Panc1 (cell line): Measurements from ENCODE around the gene CNPPD1. TPM values are rescaled to one million over a fixed set of nuclear protein-coding genes. Genes with fewer than 3 reads are reported as not detected.

Experiments
- ATAC-seq: fragments of 200-7000 bp; cut with Tn5 transposase; 2 replicates; pipeline ENCODE4 v1.9.1; 2020; ENCODE audit warnings: mild to moderate bottlenecking, moderate library complexity
- BruUV-seq: library from RNA; stranded (reverse); fragments of 400-500 nt; replicated peaks from 2 replicates; lab custom pipeline; 2021; lab: Mats Ljungman, UMichigan
- CTCF ChIA-PET: fragments of 300-600 bp; sonication (Branson Sonifier 250); formaldehyde crosslinking; loops from one replicate; lab custom pipeline; 2022; ENCODE audit warnings: antibody characterized with exemption; lab: Charles Lee
- POLR2A ChIA-PET: fragments of 300-600 bp; sonication (Branson Sonifier 250); formaldehyde crosslinking; loops from one replicate; lab custom pipeline; 2022; ENCODE audit warnings: antibody characterized with exemption; lab: Charles Lee
- DNase-seq: peaks from one replicate; pipeline ENCODE4 v3.0.0-alpha.2; 2010; ENCODE audit warnings: low read depth, low spot score
- H3K27ac ChIP-seq: 2 replicates; pipeline ENCODE4 v1.5.1; 2011; ENCODE audit warnings: mild to moderate bottlenecking, low read length, inconsistent platforms
- H3K27me3 ChIP-seq: fragments of 200-500 bp; sonication (Bioruptor generic); 2 replicates; pipeline ENCODE4 v1.6.0; 2014; ENCODE audit warnings: low read length, inconsistent platforms; ENCODE audit not compliant: control insufficient read depth, insufficient read depth
- H3K36me3 ChIP-seq: fragments of 200-500 bp; sonication (Bioruptor generic); 2 replicates; pipeline ENCODE4 v1.5.1; 2014; ENCODE audit warnings: inconsistent platforms, mild to moderate bottlenecking, low read length, moderate library complexity; ENCODE audit not compliant: control insufficient read depth, insufficient read depth
- H3K4me1 ChIP-seq: 2 replicates; pipeline ENCODE4 v1.5.1; 2011; ENCODE audit warnings: inconsistent platforms, mild to moderate bottlenecking, low read length, moderate library complexity; ENCODE audit not compliant: control insufficient read depth, insufficient read depth
- H3K4me3 ChIP-seq, 2 experiments: 2 replicates each; pipeline ENCODE4 v1.5.1; 2011 to 2012; ENCODE audit warnings: low read depth in 2 of 2, low read length in 2 of 2, mild to moderate bottlenecking in 2 of 2, inconsistent platforms in 1 of 2, moderate library complexity in 1 of 2
- H3K9me3 ChIP-seq: fragments of 200-500 bp; sonication (Bioruptor generic); 2 replicates; pipeline ENCODE4 v1.5.1; 2014; ENCODE audit warnings: low read depth, mild to moderate bottlenecking, inconsistent platforms, low read length, moderate library complexity; ENCODE audit not compliant: control insufficient read depth, insufficient read depth
- CTCF ChIP-seq: fragments of 450-650 bp; IDR thresholded peaks from 2 replicates; pipeline ENCODE4 v1.5.1; 2017; ENCODE audit warnings: mild to moderate bottlenecking
- POLR2AphosphoS5 ChIP-seq: IDR thresholded peaks from 2 replicates; pipeline ENCODE4 v1.6.1; 2012; ENCODE audit warnings: mild to moderate bottlenecking, low read depth, low read length, moderate library complexity
- SIN3A ChIP-seq: IDR thresholded peaks from 2 replicates; pipeline ENCODE4 v1.6.1; 2012; ENCODE audit warnings: low read depth, mild to moderate bottlenecking, low read length, moderate library complexity, borderline replicate concordance; ENCODE audit not compliant: insufficient read depth
- TCF7L2 ChIP-seq: IDR thresholded peaks from 2 replicates; pipeline ENCODE4 v1.6.1; 2011; ENCODE audit warnings: mild to moderate bottlenecking, low read depth, low read length, inconsistent platforms
- in situ Hi-C: cut with HindIII; loops from 2 replicates; pipeline ENCODE4 v1.10.0; 2016; ENCODE audit warnings: low sequenced_read_pairs, low pct_unique_long_range_greater_than_20kb
- intact Hi-C: fragments of 100-400 bp; cut with micrococcal nuclease; formaldehyde crosslinking; loops from one replicate; pipeline ENCODE4 v1.10.0; 2022; ENCODE audit not compliant: unreplicated experiment
- total RNA-seq: library from RNA; stranded (reverse); gene quantifications from one replicate; pipeline ENCODE4 v1.2.1, GENCODE V29; 2021; ENCODE audit not compliant: unreplicated experiment
- TF ChIP-seq, protein P1 (sequence below), 2 experiments: IDR thresholded peaks; 2 replicates each; pipeline ENCODE4 v1.6.1; 2011 to 2012; ENCODE audit warnings: low read depth in 2 of 2, control low read depth in 1 of 2, low read length in 1 of 2, mild to moderate bottlenecking in 1 of 2, moderate library complexity in 1 of 2; ENCODE audit not compliant: insufficient read depth in 1 of 2

CNPPD1 gene
- total RNA-seq, 1 experiment from 2014 or later: 55.7 TPM

GRCh38 chr2:219210886-219211362, 34.2 kb upstream of the CNPPD1 start:
- Histone ChIP-seq H3K9me3 (no peaks in the 10 kb centered on the region), H3K27ac (no peak overlapping the region), H3K4me3 (no peak overlapping the region), H3K36me3 (0 out of 2 replicates have a peak, but pooled peaks cover 4% of the 10 kb centered on the region), H3K4me1 (peaks cover 13% of the 10 kb centered on the region), H3K27me3 (no peaks in the 10 kb centered on the region)
- ATAC-seq (no peak), DNase-seq (no peak)
- TF ChIP-seq, protein P1, sequence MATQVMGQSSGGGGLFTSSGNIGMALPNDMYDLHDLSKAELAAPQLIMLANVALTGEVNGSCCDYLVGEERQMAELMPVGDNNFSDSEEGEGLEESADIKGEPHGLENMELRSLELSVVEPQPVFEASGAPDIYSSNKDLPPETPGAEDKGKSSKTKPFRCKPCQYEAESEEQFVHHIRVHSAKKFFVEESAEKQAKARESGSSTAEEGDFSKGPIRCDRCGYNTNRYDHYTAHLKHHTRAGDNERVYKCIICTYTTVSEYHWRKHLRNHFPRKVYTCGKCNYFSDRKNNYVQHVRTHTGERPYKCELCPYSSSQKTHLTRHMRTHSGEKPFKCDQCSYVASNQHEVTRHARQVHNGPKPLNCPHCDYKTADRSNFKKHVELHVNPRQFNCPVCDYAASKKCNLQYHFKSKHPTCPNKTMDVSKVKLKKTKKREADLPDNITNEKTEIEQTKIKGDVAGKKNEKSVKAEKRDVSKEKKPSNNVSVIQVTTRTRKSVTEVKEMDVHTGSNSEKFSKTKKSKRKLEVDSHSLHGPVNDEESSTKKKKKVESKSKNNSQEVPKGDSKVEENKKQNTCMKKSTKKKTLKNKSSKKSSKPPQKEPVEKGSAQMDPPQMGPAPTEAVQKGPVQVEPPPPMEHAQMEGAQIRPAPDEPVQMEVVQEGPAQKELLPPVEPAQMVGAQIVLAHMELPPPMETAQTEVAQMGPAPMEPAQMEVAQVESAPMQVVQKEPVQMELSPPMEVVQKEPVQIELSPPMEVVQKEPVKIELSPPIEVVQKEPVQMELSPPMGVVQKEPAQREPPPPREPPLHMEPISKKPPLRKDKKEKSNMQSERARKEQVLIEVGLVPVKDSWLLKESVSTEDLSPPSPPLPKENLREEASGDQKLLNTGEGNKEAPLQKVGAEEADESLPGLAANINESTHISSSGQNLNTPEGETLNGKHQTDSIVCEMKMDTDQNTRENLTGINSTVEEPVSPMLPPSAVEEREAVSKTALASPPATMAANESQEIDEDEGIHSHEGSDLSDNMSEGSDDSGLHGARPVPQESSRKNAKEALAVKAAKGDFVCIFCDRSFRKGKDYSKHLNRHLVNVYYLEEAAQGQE (IDR thresholded peaks at IDR 0.05; ENCODE audit: insufficient read depth in 1 of 2, low read depth in 2 of 2, low read length in 1 of 2): no peak
- TF ChIP-seq TCF7L2 (no peak), POLR2AphosphoS5 (0 out of 2 replicates have a peak, but pooled peaks have one; percentile 26)
- ChIA-PET POLR2A (no interaction called here), CTCF (interaction anchor here (0.6 kb wide), 1 partner anchor 154 kb away, joined by 5 read pairs; no protein-coding TSS in a partner anchor)
- in situ Hi-C loops (no loop called here), intact Hi-C loops (loop anchor here (10.0 kb wide), 1 partner anchor 46 kb away; the partner anchor contains the start of gene NHEJ1)
- BruUV-seq: no TSS peak

DNA sequence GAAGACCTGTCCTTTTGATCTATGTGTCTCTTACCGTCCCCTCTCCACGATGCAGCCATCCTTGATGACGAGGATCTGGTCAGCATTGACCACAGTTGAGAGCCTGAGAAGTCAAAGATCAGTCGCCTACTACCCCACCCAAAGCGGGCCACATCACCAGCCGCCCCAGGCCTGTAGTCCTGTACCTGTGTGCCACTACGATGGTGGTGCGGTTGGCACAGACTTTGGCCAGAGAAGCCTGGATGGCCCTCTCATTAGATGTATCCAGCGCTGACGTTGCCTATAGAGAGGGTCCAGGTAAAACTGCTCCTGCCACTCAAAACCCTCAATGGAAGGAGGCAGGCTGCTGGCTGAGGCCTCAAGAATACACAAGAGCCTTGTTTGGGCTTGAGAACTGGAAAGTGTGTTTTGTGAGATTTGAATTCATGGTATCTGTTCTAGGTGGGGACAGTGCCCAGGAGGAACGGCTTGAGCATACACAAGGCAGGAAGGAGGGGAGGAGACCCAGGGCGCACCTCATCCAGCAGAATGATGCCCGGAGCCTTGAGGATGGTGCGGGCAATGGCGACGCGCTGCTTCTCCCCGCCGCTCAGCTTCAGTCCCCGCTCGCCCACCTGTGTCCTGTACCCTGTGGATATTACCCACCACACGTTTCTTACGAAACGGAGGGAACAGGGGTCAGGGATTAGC, 33.6 kb upstream of the CNPPD1 start:
- Histone ChIP-seq H3K4me1 (peaks cover 16% of the 10 kb centered on the region), H3K27me3 (no peaks in the 10 kb centered on the region), H3K27ac (no peak overlapping the region), H3K36me3 (0 out of 2 replicates have a peak, but pooled peaks cover 4% of the 10 kb centered on the region), H3K9me3 (no peaks in the 10 kb centered on the region), H3K4me3 (no peak overlapping the region)
- no peak for DNase-seq
- in situ Hi-C loops: no loop called here
- no peak for TF ChIP-seq CTCF
- TF ChIP-seq, protein P1 (IDR thresholded peaks at IDR 0.05; ENCODE audit: insufficient read depth in 1 of 2, low read depth in 2 of 2, low read length in 1 of 2): no peak
- no peak for TF ChIP-seq TCF7L2
- no peak for TF ChIP-seq SIN3A
- no peak for TF ChIP-seq POLR2AphosphoS5
- intact Hi-C loops: loop anchor here (10.0 kb wide), 1 partner anchor 46 kb away; the partner anchor contains the start of gene NHEJ1
- ATAC-seq: no peak
- ChIA-PET CTCF (no interaction called here), POLR2A (no interaction called here)
- BruUV-seq: no TSS peak
